NCI-H146 treated with DMSO at 0.1 percent for 48 hours (cell line): ENCODE results near the gene PDIA5.

Source experiments
- DNase-seq: peaks from one replicate; lab custom pipeline; 2025; ENCODE audit not compliant: unreplicated experiment; lab: John Stamatoyannopoulos, UW

PDIA5 gene

GRCh38 chr3:123070510-123070909 lies 3.7 kb downstream of the PDIA5 start:
- DNase-seq, result no peak

- no peak for DNase-seq
Observed at GRCh38 chr3:123071146-123071545, 4.3 kb downstream of the PDIA5 start.

GRCh38 chr3:123071581-123071980 lies 4.8 kb downstream of the PDIA5 start:
- no peak for DNase-seq

- DNase-seq, result no peak
Observed at GRCh38 chr3:123072152-123072551, 5.3 kb downstream of the PDIA5 start.

- no peak for DNase-seq
Observed at GRCh38 chr3:123072564-123072963, 5.7 kb downstream of the PDIA5 start.

GRCh38 chr3:123075359-123075758 lies 8.5 kb downstream of the PDIA5 start:
- no peak for DNase-seq

- no peak for DNase-seq
Observed at GRCh38 chr3:123076112-123076495, 9.3 kb downstream of the PDIA5 start.

GRCh38 chr3:123076496-123077418 lies 9.9 kb downstream of the PDIA5 start:
- no peak for DNase-seq

- no peak for DNase-seq
Observed at GRCh38 chr3:123078101-123078500, 11.3 kb downstream of the PDIA5 start.

GRCh38 chr3:123080864-123081562 lies 14.2 kb downstream of the PDIA5 start:
- no peak for DNase-seq

- DNase-seq, result no peak
Observed at GRCh38 chr3:123081718-123082369, 15.0 kb downstream of the PDIA5 start.

GRCh38 chr3:123082370-123083065 lies 15.7 kb downstream of the PDIA5 start:
- DNase-seq, result no peak

GRCh38 chr3:123083383-123084124 lies 16.7 kb downstream of the PDIA5 start:
- DNase-seq, result no peak

- no peak for DNase-seq
Observed at GRCh38 chr3:123084192-123084591, 17.4 kb downstream of the PDIA5 start.

GRCh38 chr3:123084738-123085237 lies 18.0 kb downstream of the PDIA5 start:
- no peak for DNase-seq

GRCh38 chr3:123085293-123085931 lies 18.6 kb downstream of the PDIA5 start:
- no peak for DNase-seq

- DNase-seq, result no peak
Observed at GRCh38 chr3:123085932-123086627, 19.3 kb downstream of the PDIA5 start.

- DNase-seq, result no peak
Observed at GRCh38 chr3:123088387-123088786, 21.6 kb downstream of the PDIA5 start.
